HFF-Myc (cell line): ENCODE measurements around the gene SP2.

ENCODE experiments used
- DNase-seq: peaks from one replicate; pipeline ENCODE4 v3.0.0-alpha.2; 2011; ENCODE audit warnings: low read depth; ENCODE audit errors: extremely low read depth
- H3K4me3 ChIP-seq: replicated peaks from 2 replicates; pipeline ENCODE4 v1.5.1; 2011; ENCODE audit warnings: low read depth, mild to moderate bottlenecking, control low read depth, low read length
- CTCF ChIP-seq: IDR thresholded peaks from 2 replicates; pipeline ENCODE4 v1.5.1; 2012; ENCODE audit warnings: mild to moderate bottlenecking, low read depth, low read length, control low read depth; ENCODE audit errors: missing control alignments

The SP2 gene

GRCh38 chr17:47924785-47925677, 29.0 kb downstream of the SP2 start:
- no peak overlapping the region for H3K4me3 ChIP-seq
- DNase-seq, result no peak
- no peak for TF ChIP-seq CTCF

- TF ChIP-seq CTCF, result no peak
- H3K4me3 ChIP-seq, result no peak overlapping the region
- no peak for DNase-seq
Observed at GRCh38 chr17:47925678-47925988, 29.6 kb downstream of the SP2 start.

- H3K4me3 ChIP-seq, result no peak overlapping the region
- DNase-seq, result no peak
- TF ChIP-seq CTCF, result no peak
Observed at GRCh38 chr17:47927821-47928400, 31.9 kb downstream of the SP2 start.

- TF ChIP-seq CTCF, result no peak
- no peak overlapping the region for H3K4me3 ChIP-seq
- no peak for DNase-seq
Observed at GRCh38 chr17:47928415-47928814, 32.4 kb downstream of the SP2 start.

- H3K4me3 ChIP-seq, result no peak overlapping the region
- DNase-seq, result no peak
- no peak for TF ChIP-seq CTCF
Observed at GRCh38 chr17:47929218-47930000, 33.4 kb downstream of the SP2 start.

GRCh38 chr17:47931848-47932247, 35.8 kb downstream of the SP2 start:
- no peak for TF ChIP-seq CTCF
- DNase-seq, result no peak
- no peak overlapping the region for H3K4me3 ChIP-seq
